NCI-H2196 treated with DMSO at 0.1 percent for 48 hours (cell line): ENCODE data around the gene FAM3D.
A peak's percentile ranks its signal among the peaks of the same experiment; 100 is the strongest.

Experiments
- DNase-seq: peaks from one replicate; lab custom pipeline; 2025; ENCODE audit not compliant: unreplicated experiment; lab: John Stamatoyannopoulos, UW

Gene FAM3D

DNA sequence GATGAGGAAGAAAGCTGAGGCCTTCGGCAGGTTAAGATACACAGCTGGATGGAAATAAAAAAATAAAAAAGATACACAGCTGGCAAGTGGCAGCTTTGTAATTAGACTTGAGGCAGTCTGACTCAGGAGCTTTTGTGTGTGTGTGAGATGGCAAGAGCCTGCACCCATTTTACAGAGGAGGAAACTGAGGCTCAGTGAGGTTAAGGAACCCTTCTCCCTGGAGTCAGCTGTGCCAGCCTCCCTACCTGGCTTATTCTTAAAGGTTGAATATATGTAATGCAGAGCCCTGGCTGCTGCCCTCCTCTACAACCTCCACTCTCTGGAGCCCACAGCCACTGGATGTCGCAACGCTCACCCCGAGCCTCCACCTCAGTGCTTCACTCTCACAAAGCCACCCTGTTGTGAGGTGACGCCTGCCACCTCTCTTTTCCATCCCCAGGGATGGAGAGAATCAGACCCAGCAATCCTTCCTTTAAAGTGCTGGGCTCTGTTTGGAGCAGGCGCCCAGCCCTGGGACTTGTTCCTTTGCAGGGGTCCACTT, 68.7 kb downstream of the FAM3D start:
- DNase-seq: no peak

DNA sequence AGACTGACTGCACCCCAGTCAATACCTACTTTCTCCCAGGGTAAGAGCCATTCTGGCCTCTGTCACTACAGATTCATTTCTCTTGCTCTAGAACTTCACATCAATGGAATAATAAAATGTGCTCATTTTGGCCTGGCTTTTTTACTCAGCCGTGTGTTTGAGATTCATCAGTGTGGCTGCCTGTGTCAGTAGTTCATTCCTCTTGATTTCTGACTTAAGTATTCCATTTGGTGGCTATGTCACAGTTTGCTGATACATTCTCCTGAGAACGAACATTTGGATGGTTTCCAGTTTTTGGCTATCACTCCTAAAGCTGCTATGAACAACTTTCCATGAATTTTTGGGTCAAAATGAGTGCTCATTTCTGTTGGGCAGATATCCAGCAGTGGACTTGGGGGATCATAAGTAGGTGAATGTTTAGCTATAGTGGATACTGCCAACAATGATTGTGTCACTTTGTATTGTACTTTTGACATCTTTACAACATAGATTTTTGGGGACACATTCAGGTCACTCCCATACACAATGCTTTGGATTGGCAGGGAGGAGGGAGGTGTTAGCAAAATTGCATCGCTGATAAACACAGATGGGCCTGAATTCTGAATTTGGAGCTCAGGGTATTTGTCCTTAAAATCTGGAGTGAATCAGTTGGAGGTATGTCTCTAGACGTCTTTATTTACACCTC, 69.6 kb downstream of the FAM3D start:
- no peak for DNase-seq

DNA sequence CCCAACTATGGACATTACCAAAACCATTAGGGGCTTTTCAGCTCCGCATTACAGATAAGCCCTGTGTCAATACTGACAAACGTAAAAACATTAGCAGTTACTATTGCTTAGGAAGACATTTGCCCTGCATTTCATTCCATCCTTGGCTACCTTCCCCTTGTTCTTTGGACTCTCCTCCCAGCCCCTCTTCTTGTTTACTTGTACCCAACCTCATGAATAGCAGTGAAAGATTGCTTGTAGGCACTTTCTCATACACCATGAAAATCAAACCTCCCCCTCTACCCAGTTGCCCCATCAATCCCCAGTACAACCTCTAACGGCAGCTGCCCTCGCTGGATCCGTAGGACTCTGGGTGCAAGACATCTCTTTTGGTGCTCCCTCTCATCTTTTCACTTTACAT, 72.5 kb downstream of the FAM3D start:
- DNase-seq: no peak

DNA sequence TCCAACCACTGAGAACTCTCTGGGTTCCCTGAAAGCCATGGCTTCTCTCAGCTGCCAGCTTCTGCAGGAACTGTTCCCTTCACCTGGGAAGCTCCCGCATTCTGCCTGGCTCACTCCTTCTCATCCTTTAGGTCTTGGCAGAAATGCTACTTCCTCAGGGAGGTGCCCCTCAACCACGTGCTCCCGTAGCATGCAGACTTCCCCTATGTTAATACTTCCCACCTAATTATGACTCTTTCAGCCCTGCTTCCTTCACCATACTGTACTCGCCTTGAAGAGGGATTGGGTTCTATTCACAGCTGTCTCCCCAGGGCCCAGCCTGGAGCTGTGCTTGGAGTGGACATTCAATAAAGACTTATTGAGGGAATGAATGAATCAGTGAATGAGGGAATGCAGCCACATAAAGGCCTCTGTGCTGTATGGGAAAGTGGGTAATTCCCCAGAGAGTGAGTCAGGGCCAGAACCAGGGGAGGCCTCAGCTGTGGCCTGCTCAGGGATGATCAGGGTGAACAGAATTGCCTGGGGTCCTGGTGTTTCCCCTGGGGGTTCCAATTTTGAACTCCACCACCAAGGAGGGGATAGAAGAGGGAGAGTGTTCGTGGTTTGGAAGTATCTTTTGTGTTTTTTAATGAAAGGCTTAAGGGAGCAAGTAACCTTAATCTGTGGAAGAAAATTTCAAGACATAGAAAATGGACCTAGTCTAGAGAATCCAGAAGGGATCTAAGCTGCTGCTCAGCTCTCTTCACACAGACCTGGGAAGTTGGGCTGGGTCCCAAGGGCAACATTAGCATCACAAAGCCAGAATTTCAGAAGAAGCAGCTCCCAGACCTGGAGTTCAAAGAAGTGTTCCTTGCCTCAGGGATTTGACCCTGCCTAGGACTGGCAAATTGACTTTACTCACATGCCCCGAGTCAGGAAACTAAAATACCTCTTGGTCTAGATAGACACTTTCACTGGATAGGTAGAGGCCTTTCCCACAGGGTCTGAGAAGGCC, 74.8 kb downstream of the FAM3D start:
- DNase-seq: no peak

DNA sequence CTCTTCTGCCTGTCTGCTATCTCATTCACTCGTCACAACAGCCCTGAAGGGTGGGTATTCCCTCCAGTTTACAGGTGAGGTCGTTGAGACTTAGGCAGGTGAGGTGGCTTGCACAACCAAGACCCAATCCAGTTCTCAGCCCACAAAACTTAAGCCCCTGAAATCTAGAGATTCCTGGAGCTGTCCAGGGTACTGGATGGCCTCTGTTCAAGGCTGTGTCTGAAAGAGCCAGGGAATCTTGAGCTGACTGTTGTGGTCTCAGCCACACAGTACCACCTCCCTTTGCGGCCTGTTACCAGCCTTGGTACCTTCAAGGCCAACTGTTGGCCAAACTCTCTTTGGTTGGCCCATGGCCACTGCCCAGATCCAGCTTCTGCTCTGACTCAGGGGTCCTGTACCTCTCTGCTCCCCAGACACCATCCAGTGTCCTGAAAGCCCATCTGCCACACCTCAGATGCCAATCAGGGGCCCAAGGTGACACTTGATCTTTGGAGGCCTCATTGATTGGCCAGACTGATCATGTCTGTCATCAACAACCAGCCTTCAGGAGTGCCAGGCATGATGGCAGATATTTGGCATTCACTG, 78.5 kb downstream of the FAM3D start:
- DNase-seq: no peak

DNA sequence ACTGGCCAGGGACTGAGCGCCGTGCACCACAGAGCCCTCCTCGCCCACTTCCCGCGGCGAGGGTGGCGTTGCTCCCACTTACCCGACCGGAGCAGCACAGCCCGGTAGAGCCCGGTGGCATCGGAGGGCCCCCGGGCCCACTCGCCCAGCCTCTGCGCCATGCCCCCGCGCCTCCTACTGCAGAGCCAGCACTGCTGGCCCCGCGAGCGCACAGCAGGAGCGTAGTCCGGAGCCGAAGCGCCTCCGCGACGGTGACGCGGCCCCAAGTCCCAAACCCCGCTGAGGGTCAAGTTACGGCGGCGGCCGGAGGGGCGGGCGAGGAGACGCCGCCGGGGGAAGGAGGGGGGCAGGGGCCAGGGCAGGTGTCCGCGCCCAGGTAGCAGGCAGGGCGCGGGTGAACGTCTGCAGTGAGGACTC, 79.8 kb downstream of the FAM3D start:
- no peak for DNase-seq

DNA sequence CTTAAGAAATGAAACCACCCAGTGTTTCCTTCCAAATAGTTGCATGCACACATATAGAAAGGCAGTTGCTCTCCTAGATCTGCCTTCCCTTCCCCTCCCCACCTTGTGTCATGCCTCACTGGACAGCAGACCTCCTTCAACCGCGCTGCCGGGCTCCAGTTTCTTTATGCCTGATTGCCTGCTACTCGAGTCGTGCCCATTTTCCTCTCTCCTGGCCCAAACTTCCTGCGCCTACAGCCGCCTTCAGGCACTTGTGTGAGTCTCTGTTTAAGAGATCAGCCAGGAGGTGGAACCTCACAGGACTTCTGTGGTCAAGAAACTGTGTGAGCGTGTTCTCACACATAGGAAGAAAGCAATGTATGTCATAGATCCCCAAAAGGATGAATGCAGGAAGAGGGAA, 80.6 kb downstream of the FAM3D start:
- DNase-seq: no peak

DNA sequence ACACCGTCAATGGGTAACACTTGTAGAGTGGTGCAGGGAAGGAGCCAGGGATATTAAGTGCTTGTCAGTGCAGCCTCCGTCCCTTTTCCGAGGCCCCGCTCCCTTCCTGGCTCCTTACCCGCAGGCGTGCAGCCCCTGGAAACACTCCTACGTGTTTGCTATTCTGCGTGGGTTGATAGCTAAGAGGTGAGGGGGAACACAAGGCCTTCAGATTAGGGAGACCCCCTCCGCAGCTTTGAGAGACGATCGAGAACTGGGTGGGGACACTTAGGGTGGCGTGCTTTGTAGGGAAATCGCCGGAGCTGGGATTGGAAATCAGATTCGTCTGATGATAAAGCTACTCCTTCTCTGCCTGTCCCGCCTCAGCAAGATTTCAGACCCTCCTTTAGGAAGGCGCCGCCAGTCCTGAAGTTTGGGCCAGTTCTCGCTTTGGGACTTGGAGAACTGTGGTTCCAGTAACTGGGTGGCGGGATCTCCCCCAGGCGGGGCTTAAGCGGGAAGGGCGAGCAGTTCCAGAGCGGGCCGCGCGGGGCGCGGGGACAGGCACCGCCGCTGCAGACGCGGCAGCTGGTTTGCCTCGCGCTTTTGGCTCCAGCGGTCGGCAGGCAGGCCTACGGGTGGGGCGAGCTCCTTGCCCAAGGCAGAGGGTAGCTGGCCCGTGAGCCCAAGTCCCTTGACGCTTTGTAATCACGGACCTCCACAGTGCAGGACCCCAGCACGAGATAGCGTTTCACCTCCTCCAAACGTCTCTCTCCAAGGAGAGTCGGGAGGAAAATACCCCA, 81.4 kb downstream of the FAM3D start:
- DNase-seq: peak; percentile 50

DNA sequence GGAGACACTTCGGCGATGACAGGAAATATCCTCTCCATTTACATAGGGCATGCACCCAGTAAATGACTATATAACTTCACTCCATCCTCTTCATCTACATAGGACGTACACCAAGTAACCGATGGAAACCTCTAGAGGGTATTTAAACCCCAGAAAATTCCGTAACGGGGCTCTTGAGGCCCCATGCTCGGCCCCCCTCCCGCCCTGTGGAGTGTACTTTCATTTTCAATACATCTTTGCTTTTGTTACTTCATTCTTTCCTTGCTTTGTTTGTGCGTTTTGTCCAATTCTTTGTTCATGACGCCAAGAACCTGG, 81.9 kb downstream of the FAM3D start:
- DNase-seq: no peak
